Measurements from ENCODE around the gene ZDHHC14.

DNA sequence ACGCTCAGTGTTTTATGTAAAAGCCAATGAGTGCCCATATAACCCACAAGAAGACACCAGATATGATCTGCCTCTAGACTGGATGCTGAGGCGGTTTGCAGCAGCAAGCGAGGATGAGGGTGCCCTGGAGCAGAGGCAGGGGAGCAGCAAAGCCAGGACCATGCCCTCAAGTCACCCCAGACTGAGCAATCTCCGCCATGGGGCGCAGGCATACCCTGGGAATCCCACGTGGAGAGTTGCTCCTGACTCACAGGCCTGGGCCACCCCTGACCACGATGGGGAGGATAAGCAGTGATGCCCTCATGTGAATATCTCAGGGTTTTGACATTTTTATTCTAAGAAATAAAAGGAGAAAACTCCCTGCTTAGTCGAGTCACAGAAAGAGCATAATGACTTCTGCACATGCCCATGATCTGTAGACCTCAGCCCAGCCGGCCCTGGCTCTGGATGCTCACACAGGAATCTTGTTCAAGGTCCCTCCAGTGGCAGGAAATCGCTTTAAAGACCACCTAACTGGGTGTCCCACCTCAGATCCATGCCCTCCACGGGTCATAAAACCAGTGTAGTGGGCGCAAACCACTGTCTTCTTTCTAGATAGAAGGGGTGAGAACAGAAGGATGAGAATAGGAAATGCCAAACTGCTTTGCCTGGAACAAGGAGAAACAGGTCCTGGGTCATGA lies 303.8 kb downstream of the ZDHHC14 start:
- no peak for TF ChIP-seq CTCF (IDR thresholded peaks at IDR 0.05; ENCODE audit: insufficient read depth, low read length)
- TF ChIP-seq POLR2AphosphoS5 (IDR thresholded peaks at IDR 0.05; ENCODE audit: low read depth) = no peak
- no peak for TF ChIP-seq SPI1 (IDR thresholded peaks at IDR 0.05; ENCODE audit: borderline replicate concordance, low read depth)
